PC-3 (cell line): Measurements from ENCODE around the gene GAB4. TPM values are rescaled to one million over a fixed set of nuclear protein-coding genes. Genes with fewer than 3 reads are reported as not detected.

Experiments
- ATAC-seq: fragments of 200-7000 bp; cut with Tn5 transposase; 2 replicates; pipeline ENCODE4 v1.9.1; 2020; ENCODE audit warnings: mild to moderate bottlenecking, moderate library complexity
- BruUV-seq: library from RNA; stranded (reverse); fragments of 400-500 nt; replicated peaks from 2 replicates; lab custom pipeline; 2021; lab: Mats Ljungman, UMichigan
- CTCF ChIA-PET: fragments of 300-600 bp; sonication (Branson Sonifier 250); formaldehyde crosslinking; loops from one replicate; lab custom pipeline; 2022; ENCODE audit warnings: antibody characterized with exemption; lab: Charles Lee
- POLR2A ChIA-PET: fragments of 300-600 bp; sonication (Branson Sonifier 250); formaldehyde crosslinking; loops from one replicate; lab custom pipeline; 2022; ENCODE audit warnings: antibody characterized with exemption; ENCODE audit not compliant: unreplicated experiment; lab: Charles Lee
- DNase-seq: peaks from one replicate; pipeline ENCODE4 v3.0.0-alpha.2; 2015
- H2AFZ ChIP-seq: fragments of 300-600 bp; sonication (generic); 2 replicates; pipeline ENCODE4 v1.6.0; 2016; ENCODE audit warnings: antibody characterized with exemption, low read length
- H3F3A ChIP-seq: fragments of 300-600 bp; sonication (generic); one replicate; pipeline ENCODE4 v1.6.0; 2017; ENCODE audit warnings: antibody characterized with exemption, low read length, control low read depth, mild to moderate bottlenecking; ENCODE audit not compliant: unreplicated experiment
- H3K27ac ChIP-seq: fragments of 300-600 bp; sonication (generic); 2 replicates; pipeline ENCODE4 v1.5.1; 2016; ENCODE audit warnings: mild to moderate bottlenecking, low read length
- H3K27me3 ChIP-seq: fragments of 300-600 bp; sonication (generic); 2 replicates; pipeline ENCODE4 v1.6.1; 2016; ENCODE audit warnings: low read length, mixed read lengths
- H3K36me3 ChIP-seq: fragments of 300-600 bp; sonication (generic); 2 replicates; pipeline ENCODE4 v1.6.1; 2016; ENCODE audit warnings: low read depth, mixed run types, low read length, mixed read lengths
- H3K4me1 ChIP-seq: fragments of 300-600 bp; sonication (generic); 2 replicates; pipeline ENCODE4 v1.5.1; 2016; ENCODE audit warnings: low read length; ENCODE audit not compliant: insufficient read depth
- H3K4me2 ChIP-seq: fragments of 300-600 bp; sonication (generic); 2 replicates; pipeline ENCODE4 v1.6.0; 2016; ENCODE audit warnings: low read length
- H3K4me3 ChIP-seq: fragments of 300-600 bp; sonication (generic); 2 replicates; pipeline ENCODE4 v1.5.1; 2016; ENCODE audit warnings: mild to moderate bottlenecking, low read length, mixed read lengths
- H3K79me2 ChIP-seq: fragments of 300-600 bp; sonication (generic); 2 replicates; pipeline ENCODE4 v1.6.1; 2017; ENCODE audit warnings: low read length, mixed read lengths
- H3K9ac ChIP-seq: fragments of 300-600 bp; sonication (generic); 2 replicates; pipeline ENCODE4 v1.6.0; 2016; ENCODE audit warnings: mild to moderate bottlenecking, low read length
- H3K9me2 ChIP-seq: fragments of 300-600 bp; sonication (generic); replicated peaks from 2 replicates; pipeline ENCODE4 v1.6.1; 2016; ENCODE audit warnings: mixed run types, low read length, mixed read lengths
- H3K9me3 ChIP-seq: fragments of 300-600 bp; sonication (generic); 2 replicates; pipeline ENCODE4 v1.6.1; 2016; ENCODE audit warnings: low read length, mixed read lengths
- H4K20me1 ChIP-seq: fragments of 300-600 bp; sonication (generic); 2 replicates; pipeline ENCODE4 v1.6.1; 2016; ENCODE audit warnings: low read length, mixed read lengths
- EZH2 ChIP-seq: fragments of 300-600 bp; sonication (generic); IDR thresholded peaks from one replicate; pipeline ENCODE4 v1.6.1; 2017; ENCODE audit warnings: antibody characterized with exemption, mild to moderate bottlenecking, low read length; ENCODE audit not compliant: unreplicated experiment
- EZH2phosphoT487 ChIP-seq: fragments of 300-600 bp; sonication (generic); IDR thresholded peaks from 2 replicates; pipeline ENCODE4 v1.6.1; 2018; ENCODE audit warnings: mild to moderate bottlenecking, antibody characterized with exemption, low read length, borderline replicate concordance
- intact Hi-C: fragments of 100-400 bp; cut with micrococcal nuclease; formaldehyde crosslinking; loops from 2 replicates; pipeline ENCODE4 v1.9.0; 2023
- total RNA-seq: library from RNA; depleted of rRNA; stranded (reverse); fragments of >200 nt; gene quantifications from 2 replicates; pipeline ENCODE4 v1.2.3, GENCODE V29; 2014
- TF ChIP-seq, protein P1 (sequence below): fragments of 300-600 bp; sonication (generic); conservative IDR thresholded peaks from 2 replicates; pipeline ENCODE4 v1.5.1; 2017; ENCODE audit warnings: antibody characterized with exemption, low read depth, mild to moderate bottlenecking, low read length

The GAB4 gene
- total RNA-seq, 1 experiment from 2014 or later, result not detected

GRCh38 chr22:16962501-16962900 is 45.5 kb downstream of the GAB4 start:
- TF ChIP-seq EZH2phosphoT487, result no peak
- no peak for TF ChIP-seq EZH2
- TF ChIP-seq, protein P1, sequence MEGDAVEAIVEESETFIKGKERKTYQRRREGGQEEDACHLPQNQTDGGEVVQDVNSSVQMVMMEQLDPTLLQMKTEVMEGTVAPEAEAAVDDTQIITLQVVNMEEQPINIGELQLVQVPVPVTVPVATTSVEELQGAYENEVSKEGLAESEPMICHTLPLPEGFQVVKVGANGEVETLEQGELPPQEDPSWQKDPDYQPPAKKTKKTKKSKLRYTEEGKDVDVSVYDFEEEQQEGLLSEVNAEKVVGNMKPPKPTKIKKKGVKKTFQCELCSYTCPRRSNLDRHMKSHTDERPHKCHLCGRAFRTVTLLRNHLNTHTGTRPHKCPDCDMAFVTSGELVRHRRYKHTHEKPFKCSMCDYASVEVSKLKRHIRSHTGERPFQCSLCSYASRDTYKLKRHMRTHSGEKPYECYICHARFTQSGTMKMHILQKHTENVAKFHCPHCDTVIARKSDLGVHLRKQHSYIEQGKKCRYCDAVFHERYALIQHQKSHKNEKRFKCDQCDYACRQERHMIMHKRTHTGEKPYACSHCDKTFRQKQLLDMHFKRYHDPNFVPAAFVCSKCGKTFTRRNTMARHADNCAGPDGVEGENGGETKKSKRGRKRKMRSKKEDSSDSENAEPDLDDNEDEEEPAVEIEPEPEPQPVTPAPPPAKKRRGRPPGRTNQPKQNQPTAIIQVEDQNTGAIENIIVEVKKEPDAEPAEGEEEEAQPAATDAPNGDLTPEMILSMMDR, result no peak
- no peak for DNase-seq
- no peaks in the 10 kb centered on the region for H3K79me2 ChIP-seq
- H3K36me3 ChIP-seq, result no peaks in the 10 kb centered on the region
- H3K27me3 ChIP-seq, result no peaks in the 10 kb centered on the region
- H3K9ac ChIP-seq, result no peak overlapping the region
- H3F3A ChIP-seq, result no peaks in the 10 kb centered on the region
- H3K4me1 ChIP-seq, result no peaks in the 10 kb centered on the region
- intact Hi-C loops, result no loop called here
- H3K9me3 ChIP-seq, result no peaks in the 10 kb centered on the region
- ChIA-PET CTCF (no interaction called here), POLR2A (no interaction called here)
- no peaks in the 10 kb centered on the region for H4K20me1 ChIP-seq
- H3K4me3 ChIP-seq, result no peak overlapping the region
- ATAC-seq, result no peak
- no peak overlapping the region for H3K27ac ChIP-seq
- H3K4me2 ChIP-seq, result no peak overlapping the region
- H2AFZ ChIP-seq, result no peak overlapping the region
- no TSS peak for BruUV-seq
- H3K9me2 ChIP-seq, result no peaks in the 10 kb centered on the region

- H3K4me2 ChIP-seq, result no peak overlapping the region
These were observed 46.4 kb downstream of the GAB4 start for GRCh38 chr22:16961477-16962186.

DNA sequence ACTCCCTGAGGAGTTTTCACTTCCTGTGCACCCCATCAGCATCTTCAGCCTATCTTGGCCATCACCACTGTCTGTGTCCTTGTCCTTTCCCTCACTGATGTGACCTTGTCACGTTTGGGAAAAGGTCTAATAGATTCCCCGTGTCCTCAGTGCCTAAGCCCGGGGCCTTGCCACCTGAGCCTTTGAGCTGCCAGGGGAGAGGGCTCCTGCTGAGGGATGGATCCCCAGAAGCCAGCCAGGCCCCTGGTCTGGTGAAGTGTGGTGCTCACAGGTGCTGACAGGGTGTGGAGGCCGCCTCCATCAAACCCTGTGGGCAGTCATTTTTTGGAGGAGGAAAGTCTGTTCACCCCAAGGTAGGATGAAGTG is 47.2 kb downstream of the GAB4 start:
- no peaks in the 10 kb centered on the region for H3K36me3 ChIP-seq
- no peak overlapping the region for H2AFZ ChIP-seq
- no peak overlapping the region for H3K4me2 ChIP-seq
- H3K9me2 ChIP-seq, result no peaks in the 10 kb centered on the region
- ATAC-seq, result no peak
- no peaks in the 10 kb centered on the region for H3F3A ChIP-seq
- CTCF ChIA-PET, result no interaction called here
- no peaks in the 10 kb centered on the region for H3K27me3 ChIP-seq
- intact Hi-C loops, result no loop called here
- H3K4me3 ChIP-seq, result no peak overlapping the region
- H3K9ac ChIP-seq, result no peak overlapping the region
- H3K27ac ChIP-seq, result no peak overlapping the region
- BruUV-seq, result no TSS peak
- H3K79me2 ChIP-seq, result no peaks in the 10 kb centered on the region
- H4K20me1 ChIP-seq, result no peaks in the 10 kb centered on the region
- POLR2A ChIA-PET, result no interaction called here
- TF ChIP-seq, protein P1, result no peak
- TF ChIP-seq EZH2phosphoT487 (no peak), EZH2 (no peak)
- H3K9me3 ChIP-seq, result no peaks in the 10 kb centered on the region
- H3K4me1 ChIP-seq, result no peaks in the 10 kb centered on the region
- DNase-seq, result no peak

More at GRCh38 chr22:16961477-16962186, 46.4 kb downstream of the GAB4 start:
- no TSS peak for BruUV-seq
- H3K4me3 ChIP-seq, result no peak overlapping the region
- TF ChIP-seq, protein P1, result no peak
- no peak for TF ChIP-seq EZH2phosphoT487
- TF ChIP-seq EZH2, result no peak
- no peaks in the 10 kb centered on the region for H3K4me1 ChIP-seq
- no peaks in the 10 kb centered on the region for H3K79me2 ChIP-seq
- ATAC-seq (no peak), DNase-seq (no peak)
- H3K9ac ChIP-seq, result no peak overlapping the region
- ChIA-PET POLR2A (no interaction called here), CTCF (no interaction called here)
- no peaks in the 10 kb centered on the region for H3K9me2 ChIP-seq
- no peak overlapping the region for H2AFZ ChIP-seq
- intact Hi-C loops, result no loop called here
- H3F3A ChIP-seq, result no peaks in the 10 kb centered on the region
- H3K36me3 ChIP-seq, result no peaks in the 10 kb centered on the region
- H3K27ac ChIP-seq, result no peak overlapping the region
- no peaks in the 10 kb centered on the region for H4K20me1 ChIP-seq
- H3K9me3 ChIP-seq, result no peaks in the 10 kb centered on the region
- H3K27me3 ChIP-seq, result no peaks in the 10 kb centered on the region
